ENCODE measurements around the gene DDI1. TPM values are rescaled to one million over a fixed set of nuclear protein-coding genes. Genes with fewer than 3 reads are reported as not detected.

Gene DDI1
- total and polyA plus RNA-seq, 12 donors, result not detected

DNA sequence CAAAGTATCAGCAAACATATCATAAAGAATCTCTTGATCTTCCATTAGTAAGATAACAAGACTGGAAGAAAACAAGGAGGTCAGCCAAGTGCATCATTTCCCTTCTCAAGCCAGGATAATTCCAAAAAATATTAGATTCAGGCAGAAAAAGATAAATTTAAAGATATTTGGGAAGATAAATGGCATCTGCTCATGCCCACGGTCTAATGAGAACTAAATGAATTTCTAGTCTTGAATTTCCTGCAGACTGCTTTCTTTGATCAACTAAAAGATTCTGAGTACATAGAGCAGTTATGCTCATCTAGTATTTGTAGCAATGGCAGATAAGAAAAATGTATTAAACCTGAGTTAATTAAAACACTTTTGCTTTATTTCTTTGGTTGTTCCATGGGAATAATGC lies 31.1 kb downstream of the DDI1 start:
- 68 to 85% methylated on average over 1 of the region's 1 CpG for WGBS, 2 donors
- TF ChIP-seq, protein P1, sequence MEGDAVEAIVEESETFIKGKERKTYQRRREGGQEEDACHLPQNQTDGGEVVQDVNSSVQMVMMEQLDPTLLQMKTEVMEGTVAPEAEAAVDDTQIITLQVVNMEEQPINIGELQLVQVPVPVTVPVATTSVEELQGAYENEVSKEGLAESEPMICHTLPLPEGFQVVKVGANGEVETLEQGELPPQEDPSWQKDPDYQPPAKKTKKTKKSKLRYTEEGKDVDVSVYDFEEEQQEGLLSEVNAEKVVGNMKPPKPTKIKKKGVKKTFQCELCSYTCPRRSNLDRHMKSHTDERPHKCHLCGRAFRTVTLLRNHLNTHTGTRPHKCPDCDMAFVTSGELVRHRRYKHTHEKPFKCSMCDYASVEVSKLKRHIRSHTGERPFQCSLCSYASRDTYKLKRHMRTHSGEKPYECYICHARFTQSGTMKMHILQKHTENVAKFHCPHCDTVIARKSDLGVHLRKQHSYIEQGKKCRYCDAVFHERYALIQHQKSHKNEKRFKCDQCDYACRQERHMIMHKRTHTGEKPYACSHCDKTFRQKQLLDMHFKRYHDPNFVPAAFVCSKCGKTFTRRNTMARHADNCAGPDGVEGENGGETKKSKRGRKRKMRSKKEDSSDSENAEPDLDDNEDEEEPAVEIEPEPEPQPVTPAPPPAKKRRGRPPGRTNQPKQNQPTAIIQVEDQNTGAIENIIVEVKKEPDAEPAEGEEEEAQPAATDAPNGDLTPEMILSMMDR (IDR thresholded peaks at IDR 0.05), result no peak
- no peak overlapping the region for H3K27ac ChIP-seq
- no peaks in the 10 kb centered on the region for H3K9me3 ChIP-seq
- peaks cover 0 to 16% (median 0%) of the 10 kb centered on the region in 9 donors for H3K4me1 ChIP-seq
- intact Hi-C loops (cut with DNase I), result no loop called here
- no peak overlapping the region for H3K4me3 ChIP-seq
- DNase-seq (no peak), ATAC-seq (no peak)
- no peaks in the 10 kb centered on the region for H3K36me3 ChIP-seq
- no peaks in the 10 kb centered on the region for H3K27me3 ChIP-seq

DNA sequence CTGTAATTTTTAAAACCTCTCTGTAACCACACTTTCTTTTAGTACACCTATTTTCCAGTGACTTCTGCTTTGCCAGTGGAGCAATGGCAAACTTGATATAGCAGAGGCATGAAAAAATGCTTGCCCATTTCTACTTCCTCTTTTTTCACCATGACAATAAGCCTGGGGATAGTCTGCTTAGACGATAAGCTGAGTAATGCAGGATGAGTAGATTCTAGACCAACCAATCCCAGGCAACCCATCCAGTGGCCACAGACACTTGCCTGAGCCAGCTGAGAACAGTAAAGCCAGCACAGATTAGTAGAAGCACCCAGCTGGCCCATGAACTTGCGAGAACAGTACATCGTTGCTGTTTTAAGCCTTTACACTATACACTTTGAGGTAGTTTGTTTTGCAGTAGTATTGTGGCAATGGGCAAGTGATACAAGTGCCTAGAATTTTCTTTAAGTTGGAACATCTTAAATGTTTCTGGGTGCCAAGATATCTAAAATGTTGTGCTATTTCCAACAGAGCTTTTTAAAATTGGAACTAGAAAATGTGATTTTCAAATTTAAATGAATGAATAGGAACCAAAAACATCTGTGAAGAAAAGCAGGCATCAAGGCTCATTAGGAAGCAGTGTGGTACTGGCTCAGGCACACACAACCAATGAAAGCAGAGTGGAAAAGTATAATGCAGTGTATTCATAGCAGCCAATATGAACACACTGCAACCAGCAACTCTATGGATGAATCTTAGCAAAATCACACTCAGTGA lies 37.7 kb downstream of the DDI1 start:
- no peaks in the 10 kb centered on the region for H3K36me3 ChIP-seq
- H3K27me3 ChIP-seq, result no peaks in the 10 kb centered on the region
- H3K4me1 ChIP-seq, result peaks cover 0 to 23% (median 8%) of the 10 kb centered on the region in 9 donors
- intact Hi-C loops (cut with DNase I), result no loop called here
- ATAC-seq, result peak in 6 of 8 donors; percentile 44 to 66 (median 52)
- TF ChIP-seq, protein P1 (IDR thresholded peaks at IDR 0.05), result no peak
- no peak overlapping the region for H3K4me3 ChIP-seq
- no peak for DNase-seq
- no peaks in the 10 kb centered on the region for H3K9me3 ChIP-seq
- no peak overlapping the region for H3K27ac ChIP-seq
- WGBS, 2 donors, result 50 to 51% methylated on average over 3 of the region's 3 CpGs

DNA sequence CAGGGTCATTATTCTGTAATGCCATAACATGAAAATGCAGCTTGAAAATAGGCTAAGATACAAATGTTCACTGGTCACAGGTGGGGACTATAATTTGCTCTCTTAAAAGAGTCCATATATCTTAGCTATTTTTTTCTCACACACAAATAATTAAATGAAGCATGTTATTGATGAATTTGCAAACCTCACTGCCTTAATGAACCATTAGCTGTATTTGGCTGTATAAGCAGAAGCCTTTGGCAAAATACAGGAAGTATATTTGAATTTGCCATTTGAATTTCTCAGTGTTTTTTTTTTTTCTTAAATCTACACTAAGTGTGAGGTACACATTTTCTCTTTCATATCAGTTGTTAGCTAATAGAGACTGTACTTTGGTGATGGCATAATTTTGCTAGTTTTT lies 38.7 kb downstream of the DDI1 start:
- no peak overlapping the region for H3K27ac ChIP-seq
- TF ChIP-seq, protein P1 (IDR thresholded peaks at IDR 0.05), result no peak
- DNase-seq (no peak), ATAC-seq (no peak)
- no peaks in the 10 kb centered on the region for H3K36me3 ChIP-seq
- peaks cover 0 to 23% (median 8%) of the 10 kb centered on the region in 9 donors for H3K4me1 ChIP-seq
- H3K4me3 ChIP-seq, result no peak overlapping the region
- H3K9me3 ChIP-seq, result no peaks in the 10 kb centered on the region
- no peaks in the 10 kb centered on the region for H3K27me3 ChIP-seq
- intact Hi-C loops (cut with DNase I), result no loop called here

DNA sequence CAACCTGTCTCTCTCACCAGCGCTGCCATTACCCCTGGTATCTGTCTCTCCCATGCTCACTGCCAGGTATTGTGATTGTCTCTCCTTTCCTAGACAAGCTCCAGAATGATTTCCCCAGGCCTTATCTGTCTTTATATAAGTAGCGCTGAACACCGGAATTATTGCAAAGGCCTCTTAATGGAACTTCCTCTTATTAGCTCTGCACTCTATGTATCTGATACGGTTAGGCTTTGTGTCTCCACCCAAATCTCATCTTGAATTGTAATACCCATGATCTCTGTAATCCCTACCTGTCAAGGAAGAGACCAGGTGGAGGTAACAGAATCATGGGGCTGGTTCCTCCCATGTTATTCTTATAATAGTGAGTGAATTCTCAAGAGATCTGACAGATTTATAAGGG lies 39.3 kb downstream of the DDI1 start:
- ATAC-seq, result no peak
- no peaks in the 10 kb centered on the region for H3K9me3 ChIP-seq
- peak overlapping the region in 1 of 10 donors; percentile 40 for H3K27ac ChIP-seq
- TF ChIP-seq, protein P1 (IDR thresholded peaks at IDR 0.05), result no peak
- DNase-seq, result no peak
- no peak overlapping the region for H3K4me3 ChIP-seq
- WGBS, 2 donors, result 82 to 87% methylated on average over 4 of the region's 4 CpGs
- intact Hi-C loops (cut with DNase I), result no loop called here
- no peaks in the 10 kb centered on the region for H3K36me3 ChIP-seq
- H3K4me1 ChIP-seq, result peaks cover 0 to 23% (median 8%) of the 10 kb centered on the region in 9 donors
- H3K27me3 ChIP-seq, result no peaks in the 10 kb centered on the region
